ENCODE measurements around the gene GK.
A peak's percentile ranks its signal among the peaks of the same experiment; 100 is the strongest.

GK gene

GRCh38 chrX:30653415-30654131, at the start of gene GK:
GK (plus strand) TSS chrX:30653423; CDS start chrX:30653538, 115 bp downstream.
- H2AFZ ChIP-seq (ENCODE audit: low read length) = no peak within 1 kb of the TSS
- peaks cover 37% of the 10 kb centered on the region for H3K4me1 ChIP-seq (ENCODE audit: insufficient read depth, low read length, severe bottlenecking)
- no peak for TF ChIP-seq EZH2 (IDR thresholded peaks at IDR 0.05; ENCODE audit: borderline replicate concordance, low read length)
- TF ChIP-seq CTCF (IDR thresholded peaks at IDR 0.05; ENCODE audit: low read length) = no peak

GRCh38 chrX:30607155-30607554, 46.1 kb upstream of the GK start:
- Histone ChIP-seq H3K4me1 (ENCODE audit: insufficient read depth, low read length, severe bottlenecking) (no peaks in the 10 kb centered on the region), H2AFZ (ENCODE audit: low read length) (no peak overlapping the region), H3K9me3 (ENCODE audit: low read length) (no peaks in the 10 kb centered on the region), H3F3A (ENCODE audit: insufficient read depth, low read length) (no peaks in the 10 kb centered on the region), H3K36me3 (ENCODE audit: insufficient read depth, low read length) (no peaks in the 10 kb centered on the region), H3K79me2 (ENCODE audit: insufficient read depth, low read length) (no peaks in the 10 kb centered on the region), H3K9me2 (ENCODE audit: low read depth, low read length) (no peaks in the 10 kb centered on the region), H3K9ac (ENCODE audit: low read length) (no peak overlapping the region), H3K4me3 (ENCODE audit: low read depth, low read length, poor library complexity, severe bottlenecking) (no peak overlapping the region), H3K4me2 (ENCODE audit: low read length) (no peak overlapping the region), H4K20me1 (ENCODE audit: insufficient read depth, low read length) (no peaks in the 10 kb centered on the region), H3K27me3 (ENCODE audit: insufficient read depth, low read length) (no peaks in the 10 kb centered on the region), H3K27ac (ENCODE audit: low read depth, low read length, poor library complexity, severe bottlenecking) (no peak overlapping the region)
- TF ChIP-seq EZH2 (IDR thresholded peaks at IDR 0.05; ENCODE audit: borderline replicate concordance, low read length) (no peak), CTCF (IDR thresholded peaks at IDR 0.05; ENCODE audit: low read length) (no peak)

More at GRCh38 chrX:30653415-30654131, at the start of gene GK:
- Histone ChIP-seq H4K20me1 (ENCODE audit: insufficient read depth, low read length) (no peaks in the 10 kb centered on the region), H3K4me3 (ENCODE audit: low read depth, low read length, poor library complexity, severe bottlenecking) (peak within 1 kb of the TSS; percentile 95), H3K4me2 (ENCODE audit: low read length) (peak within 1 kb of the TSS; percentile 94), H3K36me3 (ENCODE audit: insufficient read depth, low read length) (no peaks in the 10 kb centered on the region), H3K9ac (ENCODE audit: low read length) (peak within 1 kb of the TSS; percentile 86), H3K9me2 (ENCODE audit: low read depth, low read length) (no peaks in the 10 kb centered on the region), H3K79me2 (ENCODE audit: insufficient read depth, low read length) (no peaks in the 10 kb centered on the region), H3K9me3 (ENCODE audit: low read length) (no peaks in the 10 kb centered on the region), H3K27ac (ENCODE audit: low read depth, low read length, poor library complexity, severe bottlenecking) (peak within 1 kb of the TSS; percentile 62), H3K27me3 (ENCODE audit: insufficient read depth, low read length) (no peaks in the 10 kb centered on the region), H3F3A (ENCODE audit: insufficient read depth, low read length) (no peaks in the 10 kb centered on the region)

GRCh38 chrX:30610026-30610425, 43.2 kb upstream of the GK start:
- no peak overlapping the region for H3K27ac ChIP-seq (ENCODE audit: low read depth, low read length, poor library complexity, severe bottlenecking)
- H3K4me3 ChIP-seq (ENCODE audit: low read depth, low read length, poor library complexity, severe bottlenecking) = no peak overlapping the region
- no peaks in the 10 kb centered on the region for H3K79me2 ChIP-seq (ENCODE audit: insufficient read depth, low read length)
- H3K9me2 ChIP-seq (ENCODE audit: low read depth, low read length) = no peaks in the 10 kb centered on the region
- no peaks in the 10 kb centered on the region for H3K27me3 ChIP-seq (ENCODE audit: insufficient read depth, low read length)
- H3F3A ChIP-seq (ENCODE audit: insufficient read depth, low read length) = no peaks in the 10 kb centered on the region
- no peak overlapping the region for H3K9ac ChIP-seq (ENCODE audit: low read length)
- no peaks in the 10 kb centered on the region for H4K20me1 ChIP-seq (ENCODE audit: insufficient read depth, low read length)
- H3K36me3 ChIP-seq (ENCODE audit: insufficient read depth, low read length) = no peaks in the 10 kb centered on the region
- no peak overlapping the region for H2AFZ ChIP-seq (ENCODE audit: low read length)
- no peak overlapping the region for H3K4me2 ChIP-seq (ENCODE audit: low read length)
- no peaks in the 10 kb centered on the region for H3K4me1 ChIP-seq (ENCODE audit: insufficient read depth, low read length, severe bottlenecking)
- TF ChIP-seq CTCF (IDR thresholded peaks at IDR 0.05; ENCODE audit: low read length) (no peak), EZH2 (IDR thresholded peaks at IDR 0.05; ENCODE audit: borderline replicate concordance, low read length) (no peak)
- no peaks in the 10 kb centered on the region for H3K9me3 ChIP-seq (ENCODE audit: low read length)
